NCI-H446 treated with DMSO at 0.1 percent for 48 hours (cell line): ENCODE data around the gene SLC4A7.
"Not testable (repeated sequence)": the region's sequence is repeated elsewhere in the genome, so short reads cannot be mapped to it uniquely, and the experiment has no call there.

Source experiments
- DNase-seq: peaks from one replicate; lab custom pipeline; 2025; lab: John Stamatoyannopoulos, UW

The SLC4A7 gene

DNA sequence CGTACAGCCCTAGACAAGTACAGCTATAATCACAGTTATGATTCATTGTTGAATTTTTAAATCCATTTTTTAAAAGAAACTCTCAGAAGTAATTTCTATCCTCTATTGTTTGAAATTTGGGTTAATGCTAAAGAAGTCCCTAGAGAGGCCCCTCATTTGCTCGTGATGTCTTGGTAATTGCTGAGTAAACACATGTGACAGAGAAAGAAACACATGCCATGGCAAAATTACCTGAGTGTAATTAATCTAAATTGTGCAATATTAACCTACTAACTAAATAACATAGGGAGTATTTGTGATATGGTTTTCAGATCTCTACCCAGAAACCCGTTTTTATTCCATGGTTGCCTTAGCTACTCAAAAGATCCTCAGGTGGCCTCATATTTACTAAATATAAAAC, 125.8 kb downstream of the SLC4A7 start:
- no peak for DNase-seq

DNA sequence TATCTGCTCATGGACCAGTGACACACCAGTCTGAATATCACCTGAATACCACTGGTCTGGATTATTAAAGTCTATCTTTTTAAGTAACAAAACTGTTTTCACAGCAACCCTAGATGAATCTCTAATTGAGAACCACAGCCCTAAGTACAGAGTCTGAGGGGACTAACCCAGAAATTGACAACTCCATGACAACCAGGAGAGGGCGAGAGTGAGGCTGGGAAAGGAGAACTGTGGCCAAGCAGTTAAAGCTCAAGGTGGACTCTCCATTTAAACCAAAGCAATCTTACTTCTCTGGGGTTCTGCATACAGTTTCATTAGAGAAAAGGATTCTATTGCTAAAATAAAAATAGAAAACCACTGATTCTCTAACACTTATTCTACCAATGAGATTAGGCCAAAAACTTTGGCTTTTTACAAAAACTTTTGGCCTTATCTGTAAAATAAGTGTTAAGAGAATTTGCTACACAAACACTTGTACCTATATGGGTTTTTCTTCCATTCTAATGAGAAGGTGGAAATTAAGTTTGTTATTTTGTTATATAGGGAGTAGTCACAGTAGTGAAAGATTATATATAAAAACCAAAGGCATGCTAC, 126.4 kb downstream of the SLC4A7 start:
- DNase-seq, result peak; percentile 10

DNA sequence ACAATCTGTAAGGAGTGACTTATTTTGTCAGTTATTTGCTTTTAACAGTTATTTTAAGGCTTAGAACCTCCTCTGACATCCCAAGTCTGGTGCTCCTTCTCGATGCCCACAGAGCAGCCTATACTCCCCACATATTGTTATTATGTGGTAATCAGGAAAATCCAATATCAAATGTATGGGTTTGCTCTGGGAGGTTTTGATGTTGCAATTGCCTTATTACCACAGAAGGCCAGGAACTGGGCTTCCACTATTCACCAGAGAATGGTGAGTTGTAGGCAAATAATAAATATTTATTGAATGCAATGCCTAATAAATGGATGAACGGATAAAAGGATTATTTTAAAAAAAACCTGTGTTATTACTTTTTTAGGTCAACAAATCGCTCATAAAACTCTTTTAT, 127.2 kb downstream of the SLC4A7 start:
- DNase-seq, result no peak

DNA sequence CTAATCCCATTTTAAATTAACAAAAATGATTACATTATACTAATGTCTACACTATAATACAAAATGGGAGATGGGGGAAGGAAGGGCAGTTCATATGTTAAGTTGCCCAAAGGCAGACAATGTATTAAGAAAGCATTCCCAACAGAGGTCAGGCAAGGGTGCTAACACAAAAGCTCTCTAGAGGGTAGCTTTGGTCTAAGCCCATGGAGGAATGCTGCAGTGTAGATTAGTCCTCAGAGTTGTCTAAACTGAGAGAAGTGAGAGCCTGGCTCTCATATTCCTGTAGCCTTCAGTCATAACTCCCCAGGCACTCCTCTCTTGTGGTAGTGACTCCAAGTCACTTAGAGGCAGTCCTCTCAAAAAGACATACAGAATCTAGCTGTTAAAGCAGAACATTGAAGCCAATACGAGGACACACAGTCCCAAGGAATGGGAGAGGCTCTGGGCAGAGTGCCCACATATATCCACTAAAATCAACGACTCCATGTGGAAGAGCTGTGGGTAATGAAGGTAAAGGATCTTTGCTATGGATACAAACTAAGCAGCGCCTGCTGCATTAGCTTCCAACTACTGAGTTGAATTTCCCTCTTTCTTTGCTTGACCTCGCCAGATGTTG, 129.5 kb downstream of the SLC4A7 start:
- DNase-seq, result no peak

DNA sequence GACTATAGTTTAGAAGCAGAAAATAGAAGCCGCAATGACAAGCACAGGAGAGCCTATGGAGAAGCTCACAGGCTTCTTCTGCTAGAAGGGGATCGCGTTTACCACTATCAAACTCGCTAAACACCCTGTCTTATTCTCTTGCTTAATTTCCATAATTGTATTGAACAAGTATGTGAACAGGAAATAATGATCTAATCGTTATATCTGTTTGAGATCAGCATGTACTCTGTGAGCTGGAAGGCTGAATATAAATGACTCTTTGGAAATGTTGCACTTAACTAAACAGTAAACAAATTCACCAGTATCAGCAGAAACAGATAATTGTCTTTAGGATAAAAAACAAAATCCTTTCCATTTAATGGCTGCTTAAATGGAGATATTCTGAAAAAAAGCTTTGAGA, 130.0 kb downstream of the SLC4A7 start:
- no peak for DNase-seq

DNA sequence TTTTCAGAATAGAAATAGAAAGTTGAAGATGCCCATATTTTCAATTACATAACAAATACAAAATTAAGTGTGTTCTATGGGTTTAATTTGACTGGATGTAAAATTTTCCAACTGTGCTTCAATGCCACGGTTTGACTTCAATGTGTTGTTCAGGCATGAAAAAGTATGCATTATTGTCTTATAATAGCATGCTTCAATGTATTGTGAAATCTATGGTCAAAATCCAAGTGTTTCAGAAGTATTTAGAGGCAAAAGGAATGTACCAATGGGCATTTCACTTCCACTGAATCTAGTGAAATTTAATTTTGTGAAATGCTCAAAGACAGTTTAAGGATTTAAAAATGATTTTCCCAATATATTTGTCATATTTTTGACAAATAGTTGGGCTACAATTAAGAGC, 131.0 kb downstream of the SLC4A7 start:
- DNase-seq, result no peak

DNA sequence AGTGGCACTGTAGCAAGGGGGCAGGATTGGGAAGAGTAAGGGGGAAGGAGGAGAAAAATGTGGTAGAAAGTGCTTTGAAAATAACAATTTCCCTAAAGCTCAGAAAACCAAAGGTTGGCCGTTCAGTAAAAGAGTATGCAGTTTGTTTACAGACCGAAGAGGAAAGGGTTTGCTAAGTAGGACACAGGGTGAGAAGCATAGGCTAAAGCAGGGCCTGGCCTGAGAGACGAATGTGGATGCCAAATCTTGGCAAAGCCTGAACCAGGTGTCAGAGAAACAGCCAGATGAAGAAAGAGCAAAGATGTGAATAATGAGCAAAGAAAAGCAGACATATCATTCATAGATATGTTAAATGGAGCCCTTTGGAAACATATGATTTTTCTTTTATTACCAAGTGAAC, 132.1 kb downstream of the SLC4A7 start:
- no peak for DNase-seq

DNA sequence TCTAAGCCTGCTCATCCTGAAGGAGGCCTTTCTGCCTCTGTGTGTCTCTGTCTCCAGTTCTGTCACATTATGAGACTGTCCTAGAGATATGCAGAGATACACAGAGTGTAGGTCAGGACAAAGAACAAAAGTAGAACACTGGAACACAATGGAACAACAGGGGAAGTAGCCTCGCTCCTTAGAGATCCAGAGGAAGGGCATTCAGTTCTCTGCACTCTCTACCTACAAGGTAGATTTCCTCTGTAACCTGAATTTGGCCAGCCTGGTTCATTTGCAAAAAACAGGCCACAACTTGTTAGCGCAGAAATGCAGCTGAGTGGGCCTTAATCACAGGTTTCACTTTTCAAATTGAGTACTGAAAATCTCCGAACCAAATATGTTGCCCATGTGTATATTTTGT, 134.4 kb downstream of the SLC4A7 start:
- DNase-seq, result no peak

DNA sequence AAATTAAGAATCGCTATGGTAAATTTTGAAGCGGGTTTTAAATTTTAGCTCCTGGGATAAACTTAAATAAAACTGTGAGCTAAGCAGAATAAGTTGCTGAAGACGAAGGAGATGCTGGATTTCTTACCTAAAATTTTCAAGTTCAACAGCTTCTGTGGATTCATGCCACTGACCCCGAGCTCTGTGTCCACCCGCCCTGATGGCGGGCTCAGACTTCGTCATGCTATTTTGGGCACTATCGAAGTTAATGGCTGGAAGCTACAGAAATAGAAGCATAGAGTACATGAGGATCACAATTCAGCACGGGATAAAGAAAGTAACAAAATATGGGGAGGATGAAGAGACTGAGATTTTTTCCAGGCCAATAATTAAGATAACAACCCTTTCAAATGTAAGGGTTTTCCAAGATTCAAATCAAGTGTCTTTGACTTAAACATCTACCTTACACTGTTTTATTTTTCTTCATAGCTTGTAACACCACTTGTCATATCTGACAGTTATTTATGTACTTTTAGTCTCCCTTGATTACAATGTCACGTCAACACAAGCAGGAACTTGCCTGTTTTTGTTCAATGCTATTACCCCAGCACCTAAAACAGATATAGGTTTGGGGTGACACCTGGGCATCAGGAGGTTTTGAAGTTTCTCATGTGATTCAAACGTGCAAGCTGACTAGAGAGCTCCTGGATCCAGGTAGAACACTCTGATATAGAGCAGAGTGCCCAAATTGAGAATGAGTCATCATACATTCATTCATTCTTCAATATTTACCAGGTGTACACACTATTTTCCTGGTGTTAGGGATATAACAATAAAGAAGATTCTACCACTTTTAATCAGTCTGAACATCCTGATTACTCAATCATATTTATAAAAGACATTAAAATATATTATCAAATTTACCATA, 138.0 kb downstream of the SLC4A7 start:
- DNase-seq, result no peak

DNA sequence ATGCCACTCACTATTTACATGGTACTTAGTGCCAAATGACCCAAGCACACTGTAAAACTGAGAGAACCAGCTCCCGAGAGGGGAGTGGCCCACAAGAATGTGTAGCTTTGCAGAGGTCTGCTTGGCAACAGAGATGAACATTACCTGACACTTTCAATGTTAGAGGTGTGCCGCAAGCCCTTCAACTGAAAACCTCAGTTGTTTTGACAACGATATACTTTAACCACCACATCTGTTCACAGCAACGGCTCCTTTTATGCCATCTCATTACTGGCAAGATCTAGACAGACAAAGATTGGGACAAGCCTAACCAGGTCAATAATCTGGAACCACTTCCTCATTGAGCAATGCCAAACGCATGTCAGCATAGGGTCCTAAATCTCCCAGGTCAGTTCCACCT, 138.7 kb downstream of the SLC4A7 start:
- no peak for DNase-seq

DNA sequence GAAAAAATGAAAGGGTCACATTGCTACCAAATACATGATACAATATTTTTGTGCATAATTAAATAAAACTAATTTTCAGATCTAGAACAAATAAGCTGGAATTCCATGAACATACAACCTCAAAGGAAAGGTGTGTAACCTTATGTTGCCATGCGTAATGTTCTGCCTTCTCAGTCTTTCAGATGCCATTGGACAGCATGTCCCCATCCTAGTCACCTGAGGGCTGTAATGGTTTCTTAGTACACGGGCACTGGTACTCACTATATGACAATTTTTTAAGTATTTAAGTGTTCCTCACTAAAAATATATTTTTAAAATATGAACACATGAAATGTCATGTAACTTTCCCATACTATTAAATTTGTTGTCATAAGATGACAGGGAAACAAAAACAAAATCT, 139.1 kb downstream of the SLC4A7 start:
- DNase-seq, result no peak

DNA sequence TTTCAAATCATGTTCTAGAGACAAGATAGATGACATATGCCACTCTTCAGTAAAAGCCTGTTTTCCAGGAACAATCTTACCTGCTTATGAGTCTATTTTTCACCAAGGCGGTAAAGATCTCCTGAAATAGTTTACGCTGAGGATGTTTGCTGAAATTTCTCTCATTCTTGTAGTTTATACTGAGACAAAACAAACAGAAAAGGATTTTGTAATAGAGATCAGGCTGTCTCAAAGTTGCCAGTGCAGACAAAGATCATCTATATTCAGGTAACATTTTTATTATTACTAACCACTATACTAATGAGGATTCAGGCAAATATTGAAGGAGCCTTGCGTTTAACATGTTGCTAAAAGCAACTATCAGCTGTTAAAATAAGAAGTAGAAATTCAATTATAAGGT, 140.0 kb downstream of the SLC4A7 start:
- DNase-seq, result no peak

DNA sequence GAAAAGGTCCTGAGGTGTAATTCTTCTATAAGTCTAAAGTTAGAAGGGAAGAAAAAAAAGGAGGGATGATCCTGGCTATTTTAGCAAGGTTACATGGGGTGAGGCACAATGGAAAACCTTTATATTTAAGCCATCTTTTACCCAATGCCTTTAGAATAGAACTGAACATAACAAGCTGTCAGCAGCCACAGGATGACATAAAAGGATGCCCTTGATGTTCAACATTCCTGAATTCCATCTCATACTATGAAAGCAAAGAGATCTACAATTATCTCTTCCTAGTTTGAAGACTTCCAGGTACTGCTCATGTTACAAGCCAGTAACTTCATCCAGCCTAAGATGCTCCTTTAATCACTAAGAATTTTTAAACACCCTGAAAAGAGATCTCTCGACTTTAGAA, 141.9 kb downstream of the SLC4A7 start:
- DNase-seq, result no peak

DNA sequence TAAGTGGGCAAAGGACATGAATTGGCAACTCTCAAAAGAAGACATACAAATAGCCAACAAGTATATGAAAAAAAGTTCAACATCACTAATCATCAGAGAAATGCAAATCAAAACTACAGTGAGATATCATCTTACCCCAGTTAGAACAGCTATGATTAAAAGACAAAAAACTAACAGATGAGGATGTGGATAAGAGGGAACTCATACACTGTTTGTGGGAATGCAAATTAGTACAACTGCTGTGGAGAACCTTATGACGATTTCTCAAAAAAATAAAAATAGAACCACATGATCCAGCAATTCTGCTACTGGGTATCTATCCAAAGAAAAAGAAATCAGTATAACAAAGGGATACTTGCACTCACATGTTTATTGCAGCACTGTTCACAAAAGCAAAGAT, 143.7 kb downstream of the SLC4A7 start:
- no peak for DNase-seq

DNA sequence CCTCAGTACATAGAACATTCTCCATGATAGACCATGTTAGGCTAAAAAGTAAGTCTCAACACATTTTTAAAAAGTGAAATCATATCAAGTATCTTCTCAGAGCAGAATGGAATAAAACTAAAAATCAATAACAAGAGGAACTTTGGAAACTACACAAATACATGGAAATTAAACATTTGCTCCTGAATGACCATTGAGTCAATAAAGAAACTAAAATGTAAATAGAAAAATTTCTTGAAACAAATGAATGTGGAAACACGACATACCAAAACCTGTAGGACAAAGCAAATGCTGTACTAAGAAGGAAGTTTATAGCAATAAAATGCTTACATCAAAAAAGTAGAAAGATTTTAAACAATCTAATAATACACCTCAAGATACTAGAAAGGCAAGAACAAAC, 148.6 kb downstream of the SLC4A7 start:
- no peak for DNase-seq

DNA sequence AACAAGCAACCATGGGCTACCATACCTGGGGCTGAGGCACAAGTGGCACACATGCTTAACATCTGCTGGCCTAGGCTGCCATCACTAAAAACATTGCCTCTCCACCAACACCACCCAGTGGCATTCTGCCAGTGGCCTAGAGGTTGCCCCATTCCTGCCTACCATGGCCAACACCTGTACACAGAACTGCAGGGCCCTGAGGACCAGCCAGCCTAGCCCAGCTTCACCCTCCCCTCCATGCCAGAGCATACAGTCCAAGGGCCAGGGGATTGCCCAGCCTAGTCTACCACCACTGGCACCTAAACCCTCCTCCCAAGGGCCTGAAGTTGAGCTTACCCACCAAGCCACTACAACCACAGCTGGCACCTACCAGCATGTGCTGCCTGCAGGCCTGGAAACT, 150.3 kb downstream of the SLC4A7 start:
- DNase-seq, result no peak

DNA sequence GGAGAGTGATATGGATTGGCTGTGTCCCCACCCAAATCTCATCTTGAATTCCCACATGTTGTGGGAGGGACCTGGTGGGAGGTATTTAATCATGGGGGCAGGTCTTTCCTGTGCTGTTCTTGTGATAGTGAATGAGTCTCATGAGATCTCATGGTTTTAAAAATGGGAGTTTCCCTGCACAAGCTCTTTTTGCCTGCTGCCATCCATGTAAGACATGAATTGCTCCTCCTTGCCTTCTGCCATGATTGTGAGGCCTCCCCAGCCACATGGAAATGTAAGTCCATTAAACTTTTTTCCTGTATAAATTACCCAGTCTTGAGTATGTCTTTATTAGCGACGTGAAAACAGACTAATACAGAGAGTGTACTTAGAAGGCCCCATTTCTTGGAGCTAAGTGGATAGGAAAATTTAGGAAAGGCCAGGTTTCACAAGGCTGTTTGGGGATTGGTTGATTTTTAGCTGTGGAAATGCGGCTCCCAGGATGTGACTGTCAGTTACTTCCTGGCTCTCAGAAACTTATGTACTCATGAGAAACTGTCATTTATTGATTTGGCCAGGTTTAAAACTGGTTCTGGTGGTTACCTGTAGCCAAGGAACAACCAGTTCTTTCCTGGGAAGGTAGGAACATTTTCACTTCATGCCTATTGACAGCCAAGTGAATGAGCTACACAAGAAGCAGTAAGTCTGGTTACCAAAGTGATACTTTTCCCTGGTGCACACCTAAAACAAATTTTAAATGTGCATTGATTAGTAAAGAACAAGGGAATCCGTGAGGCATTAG, 155.0 kb downstream of the SLC4A7 start:
- not testable (repeated sequence) for DNase-seq

DNA sequence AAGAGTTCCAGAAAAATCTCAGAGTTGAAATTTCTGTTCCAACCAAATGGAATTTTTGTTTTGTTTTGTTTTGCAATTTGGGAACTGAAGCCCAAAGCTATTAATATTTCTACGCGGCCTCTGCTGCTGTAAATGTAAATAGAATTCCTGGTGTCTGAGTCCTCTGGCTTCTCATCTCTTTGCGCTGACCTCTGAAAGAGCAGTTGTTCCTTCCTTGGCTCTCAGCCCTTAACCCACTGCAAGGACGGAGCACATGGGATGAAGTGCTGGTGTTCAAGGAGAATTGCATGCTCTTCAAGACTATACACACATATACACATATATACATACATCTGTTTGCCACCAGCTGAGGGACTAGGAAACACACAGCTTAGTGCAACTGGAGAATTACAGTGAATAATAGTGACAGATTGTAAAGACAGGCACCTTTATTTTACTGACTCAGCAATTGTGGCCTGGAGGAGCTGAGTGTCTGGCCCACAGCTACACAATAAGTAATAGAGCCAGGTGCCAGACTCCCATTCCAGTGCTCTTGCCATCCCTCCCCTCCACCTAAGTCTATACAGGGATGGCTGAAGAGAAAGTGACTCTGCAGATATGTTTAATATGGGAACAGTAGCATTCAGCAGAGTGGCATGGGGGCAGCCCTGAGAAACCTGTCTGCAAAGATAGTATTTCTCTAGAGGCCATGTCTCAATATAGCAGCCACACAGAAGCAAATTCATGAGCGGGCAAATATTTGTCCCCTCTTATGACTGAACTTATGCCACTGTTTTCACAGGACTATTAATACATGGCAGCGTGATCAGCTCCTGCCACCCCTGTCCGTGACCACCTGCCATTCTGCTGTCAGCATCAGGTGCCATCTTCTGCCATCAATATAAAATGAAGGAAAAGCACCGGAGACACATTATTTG, 157.3 kb downstream of the SLC4A7 start:
- DNase-seq, result no peak

DNA sequence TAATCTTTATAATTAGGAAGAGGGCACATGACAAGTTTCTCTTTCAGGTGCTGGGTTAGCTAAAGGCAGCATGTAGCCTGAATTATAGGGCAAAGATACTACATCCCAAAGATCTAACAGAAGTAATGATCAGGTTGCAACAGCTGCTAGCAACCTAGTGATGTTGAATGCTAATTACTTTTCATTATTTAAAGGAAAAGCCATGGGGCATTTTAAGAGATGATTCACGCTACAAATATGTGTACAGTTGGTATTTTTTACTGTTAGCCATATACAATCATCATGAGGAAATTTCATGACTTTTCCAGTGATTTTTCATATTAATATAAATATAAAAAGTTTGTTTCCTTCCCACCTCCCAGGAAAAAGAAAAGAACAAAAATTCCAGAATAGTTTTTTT, 158.0 kb downstream of the SLC4A7 start:
- DNase-seq, result no peak

DNA sequence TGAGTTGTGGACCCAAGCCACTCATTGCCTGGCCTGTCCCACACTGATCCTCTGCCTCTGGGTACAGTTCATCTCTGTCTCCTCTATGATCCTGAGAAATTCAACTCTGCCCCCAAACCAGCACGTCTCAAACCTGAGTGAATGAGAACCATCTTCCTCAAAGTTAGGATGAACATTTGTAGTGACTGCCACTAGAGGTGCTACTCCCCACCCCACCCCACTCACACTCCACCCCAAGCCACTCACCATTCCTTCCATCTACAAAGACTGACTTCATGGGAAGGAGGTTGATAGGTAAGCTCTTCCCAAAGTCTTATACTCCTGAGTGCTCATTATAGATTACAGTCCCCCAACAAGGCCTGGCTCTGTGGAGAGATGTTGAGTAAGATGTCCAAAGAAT, 158.8 kb downstream of the SLC4A7 start:
- no peak for DNase-seq

DNA sequence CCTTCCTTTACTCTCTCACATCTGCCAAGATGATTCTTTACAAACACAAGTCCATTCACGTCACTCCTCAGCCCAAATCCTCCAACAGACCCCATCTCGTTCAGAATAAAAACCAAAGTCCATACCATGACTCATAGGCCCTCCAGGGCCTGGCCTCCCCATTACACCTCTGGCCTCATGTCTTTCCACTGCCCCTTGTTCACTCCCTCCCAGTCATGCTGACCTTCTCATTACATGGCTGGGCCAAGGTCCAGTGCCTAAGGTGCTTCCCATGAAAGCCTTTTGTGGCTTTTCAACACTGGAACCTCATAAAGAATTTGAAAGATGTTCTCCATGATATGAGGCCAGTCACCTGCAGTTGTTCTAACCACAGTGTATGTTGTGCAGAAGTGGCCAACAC, 159.5 kb downstream of the SLC4A7 start:
- DNase-seq, result no peak
